GM23338 (cell line): ENCODE results near the gene GLMP. TPM values are rescaled to one million over a fixed set of nuclear protein-coding genes. Genes with fewer than 3 reads are reported as not detected.

Source experiments
- ATAC-seq: fragments of 200-7000 bp; cut with Tn5 transposase; 3 replicates; pipeline ENCODE4 v1.9.1; 2020
- DNase-seq: peaks from one replicate; pipeline ENCODE4 v3.0.0-alpha.2; 2015; ENCODE audit warnings: low spot score
- H2AFZ ChIP-seq: fragments of 200-600 bp; sonication (generic); 2 replicates; pipeline ENCODE4 v1.8.0; 2016; ENCODE audit warnings: antibody characterized with exemption, mild to moderate bottlenecking, moderate library complexity
- H3F3A ChIP-seq: fragments of 200-600 bp; sonication (generic); replicated peaks from 2 replicates; pipeline ENCODE4 v1.8.0; 2017; ENCODE audit warnings: antibody characterized with exemption, mixed run types, low read depth
- H3K27ac ChIP-seq: fragments of 200-600 bp; sonication (generic); 2 replicates; pipeline ENCODE4 v1.6.1; 2016; ENCODE audit warnings: low read depth
- H3K27me3 ChIP-seq: fragments of 200-600 bp; sonication (generic); 2 replicates; pipeline ENCODE4 v1.8.0; 2016; ENCODE audit warnings: mild to moderate bottlenecking, mixed run types, moderate library complexity; ENCODE audit not compliant: insufficient read depth
- H3K36me3 ChIP-seq: fragments of 200-600 bp; sonication (generic); 2 replicates; pipeline ENCODE4 v1.8.0; 2016; ENCODE audit warnings: mild to moderate bottlenecking; ENCODE audit not compliant: insufficient read depth
- H3K4me1 ChIP-seq: fragments of 200-600 bp; sonication (generic); 2 replicates; pipeline ENCODE4 v1.8.0; 2016; ENCODE audit warnings: mild to moderate bottlenecking, moderate library complexity; ENCODE audit not compliant: insufficient read depth
- H3K4me2 ChIP-seq: fragments of 200-600 bp; sonication (generic); 2 replicates; pipeline ENCODE4 v1.7.1; 2017; ENCODE audit warnings: mixed run types
- H3K4me3 ChIP-seq: fragments of 200-600 bp; sonication (generic); 2 replicates; pipeline ENCODE4 v1.6.1; 2016; ENCODE audit warnings: mixed run types
- H3K79me2 ChIP-seq: fragments of 200-600 bp; sonication (generic); replicated peaks from 2 replicates; pipeline ENCODE4 v1.8.0; 2017; ENCODE audit warnings: mild to moderate bottlenecking; ENCODE audit not compliant: insufficient read depth
- H3K9me2 ChIP-seq: fragments of 200-600 bp; sonication (generic); 2 replicates; pipeline ENCODE4 v1.8.0; 2017; ENCODE audit not compliant: insufficient read depth
- H4K20me1 ChIP-seq: fragments of 200-600 bp; sonication (generic); replicated peaks from 2 replicates; pipeline ENCODE4 v1.8.0; 2017; ENCODE audit warnings: mild to moderate bottlenecking; ENCODE audit not compliant: insufficient read depth
- H3K27ac Mint-ChIP-seq: 2 replicates; pipeline ENCODE4 v1.8.0; 2020; ENCODE audit warnings: inconsistent platforms, mild to moderate bottlenecking, moderate library complexity, mixed read lengths
- H3K27me3 Mint-ChIP-seq: 3 replicates; pipeline ENCODE4 v1.8.0; 2022; ENCODE audit warnings: low read depth, mild to moderate bottlenecking, moderate library complexity, mixed read lengths, inconsistent platforms; ENCODE audit not compliant: insufficient read depth, poor library complexity
- H3K36me3 Mint-ChIP-seq: 3 replicates; pipeline ENCODE4 v1.8.0; 2021; ENCODE audit warnings: low read depth, mild to moderate bottlenecking, inconsistent platforms, moderate library complexity, mixed read lengths
- H3K4me1 Mint-ChIP-seq: 3 replicates; pipeline ENCODE4 v1.8.0; 2020; ENCODE audit warnings: mild to moderate bottlenecking, inconsistent platforms, mixed read lengths
- H3K4me3 Mint-ChIP-seq: 3 replicates; pipeline ENCODE4 v1.8.0; 2021; ENCODE audit warnings: moderate library complexity, mild to moderate bottlenecking, inconsistent platforms, mixed read lengths
- H3K9me3 Mint-ChIP-seq: 3 replicates; pipeline ENCODE4 v1.8.0; 2020; ENCODE audit warnings: moderate library complexity, mild to moderate bottlenecking, inconsistent platforms, mixed read lengths
- EZH2 ChIP-seq: fragments of 200-600 bp; sonication (generic); IDR thresholded peaks from one replicate; pipeline ENCODE4 v1.8.0; 2017; ENCODE audit warnings: antibody characterized with exemption, mild to moderate bottlenecking, low read depth; ENCODE audit not compliant: unreplicated experiment
- EZH2phosphoT487 ChIP-seq: fragments of 200-600 bp; sonication (generic); IDR thresholded peaks from one replicate; pipeline ENCODE4 v1.8.1; 2018; ENCODE audit warnings: antibody characterized with exemption; ENCODE audit not compliant: unreplicated experiment
- JUNB ChIP-seq: IDR thresholded peaks from one replicate; pipeline ENCODE4 v1.6.1; 2016; ENCODE audit warnings: antibody characterized with exemption; ENCODE audit not compliant: unreplicated experiment
- NANOG ChIP-seq: IDR thresholded peaks from 2 replicates; pipeline ENCODE4 v1.6.1; 2016; ENCODE audit warnings: antibody characterized with exemption, borderline replicate concordance
- POLR2AphosphoS5 ChIP-seq: IDR thresholded peaks from 2 replicates; pipeline ENCODE4 v1.6.1; 2016; ENCODE audit warnings: antibody characterized with exemption, low read depth
- ZNF114 ChIP-seq: fragments of 250-450 bp; sonication (Bioruptor Pico); IDR thresholded peaks from 2 replicates; pipeline ENCODE4 v1.5.0; 2020; ENCODE audit warnings: mild to moderate bottlenecking, moderate library complexity
- ZNF331 ChIP-seq: fragments of 250-450 bp; sonication (Bioruptor Pico); IDR thresholded peaks from 2 replicates; pipeline ENCODE4 v1.5.0; 2020; ENCODE audit warnings: low read depth, mild to moderate bottlenecking, moderate library complexity
- polyA plus RNA-seq: library from polyadenylated mRNA; unstranded; fragments of >200 nt; fragmentation: Nextera tagmentation; extraction: Ambion mirVana; gene quantifications from 2 replicates; pipeline ENCODE4 v1.2.1, GENCODE V29; 2016
- total RNA-seq: library from RNA; depleted of rRNA; stranded (reverse); fragments of >200 nt; shearing (Covaris generic); gene quantifications from 2 replicates; pipeline ENCODE4 v1.2.3, GENCODE V29; 2014
- TF ChIP-seq, protein P1 (sequence below), 2 experiments: fragments of 200-600 bp in 1 of 2; sonication (generic) in 1 of 2; conservative IDR thresholded peaks; 2 replicates each; pipeline versions ENCODE4 v1.5.1 to v1.6.1; 2016 to 2017; ENCODE audit warnings: antibody characterized with exemption in 2 of 2, low read depth in 2 of 2, mild to moderate bottlenecking in 2 of 2, moderate library complexity in 1 of 2
- TF ChIP-seq, protein P2 (sequence below): IDR thresholded peaks from 2 replicates; pipeline ENCODE4 v1.6.1; 2016; ENCODE audit warnings: antibody characterized with exemption

The GLMP gene
- total and polyA plus RNA-seq, 2 experiments from 2014 or later: 33.6 to 41.9 TPM

DNA sequence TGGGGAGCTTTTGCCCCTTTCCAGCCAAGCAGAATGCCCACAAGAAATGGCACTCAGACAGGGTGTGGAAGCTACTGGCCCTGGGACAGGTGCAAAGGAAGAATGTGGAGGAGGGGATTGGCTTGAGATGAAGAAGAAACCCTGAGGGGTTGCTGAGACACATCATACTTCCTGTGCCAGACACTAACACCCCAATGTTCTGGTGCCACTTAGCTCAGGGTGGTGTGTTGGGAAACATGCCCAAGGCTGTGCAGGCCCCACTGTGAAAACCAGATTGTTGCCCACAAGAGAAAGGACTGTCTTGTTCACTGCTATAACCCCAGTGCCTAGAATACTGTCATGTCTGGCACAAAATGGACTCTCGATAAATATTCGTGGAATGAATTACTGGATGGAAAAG is 37.8 kb downstream of the GLMP start:
- Histone ChIP-seq H3K9me2 (no peaks in the 10 kb centered on the region), H3K4me1 (no peaks in the 10 kb centered on the region), H3K27ac (no peak overlapping the region), H3K27me3 (no peaks in the 10 kb centered on the region), H4K20me1 (peaks cover 3% of the 10 kb centered on the region; the same call in 1 of the 2 replicates), H3F3A (peaks cover 3% of the 10 kb centered on the region; the same call in 1 of the 2 replicates), H3K4me3 (no peak overlapping the region), H2AFZ (no peak overlapping the region), H3K79me2 (no peaks in the 10 kb centered on the region), H3K36me3 (peaks cover 57% of the 10 kb centered on the region), H3K4me2 (no peak overlapping the region)
- Mint-ChIP-seq H3K4me1 (no peaks in the 10 kb centered on the region), H3K9me3 (no peaks in the 10 kb centered on the region), H3K27me3 (peaks cover 7% of the 10 kb centered on the region), H3K36me3 (peaks cover 77% of the 10 kb centered on the region), H3K4me3 (no peak overlapping the region), H3K27ac (no peak overlapping the region)
- no peak for TF ChIP-seq JUNB
- no peak for TF ChIP-seq POLR2AphosphoS5
- no peak for TF ChIP-seq NANOG
- TF ChIP-seq, protein P1, sequence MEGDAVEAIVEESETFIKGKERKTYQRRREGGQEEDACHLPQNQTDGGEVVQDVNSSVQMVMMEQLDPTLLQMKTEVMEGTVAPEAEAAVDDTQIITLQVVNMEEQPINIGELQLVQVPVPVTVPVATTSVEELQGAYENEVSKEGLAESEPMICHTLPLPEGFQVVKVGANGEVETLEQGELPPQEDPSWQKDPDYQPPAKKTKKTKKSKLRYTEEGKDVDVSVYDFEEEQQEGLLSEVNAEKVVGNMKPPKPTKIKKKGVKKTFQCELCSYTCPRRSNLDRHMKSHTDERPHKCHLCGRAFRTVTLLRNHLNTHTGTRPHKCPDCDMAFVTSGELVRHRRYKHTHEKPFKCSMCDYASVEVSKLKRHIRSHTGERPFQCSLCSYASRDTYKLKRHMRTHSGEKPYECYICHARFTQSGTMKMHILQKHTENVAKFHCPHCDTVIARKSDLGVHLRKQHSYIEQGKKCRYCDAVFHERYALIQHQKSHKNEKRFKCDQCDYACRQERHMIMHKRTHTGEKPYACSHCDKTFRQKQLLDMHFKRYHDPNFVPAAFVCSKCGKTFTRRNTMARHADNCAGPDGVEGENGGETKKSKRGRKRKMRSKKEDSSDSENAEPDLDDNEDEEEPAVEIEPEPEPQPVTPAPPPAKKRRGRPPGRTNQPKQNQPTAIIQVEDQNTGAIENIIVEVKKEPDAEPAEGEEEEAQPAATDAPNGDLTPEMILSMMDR (conservative IDR thresholded peaks at IDR 0.05; ENCODE audit: low read depth in 2 of 2): no peak
- TF ChIP-seq, protein P2, sequence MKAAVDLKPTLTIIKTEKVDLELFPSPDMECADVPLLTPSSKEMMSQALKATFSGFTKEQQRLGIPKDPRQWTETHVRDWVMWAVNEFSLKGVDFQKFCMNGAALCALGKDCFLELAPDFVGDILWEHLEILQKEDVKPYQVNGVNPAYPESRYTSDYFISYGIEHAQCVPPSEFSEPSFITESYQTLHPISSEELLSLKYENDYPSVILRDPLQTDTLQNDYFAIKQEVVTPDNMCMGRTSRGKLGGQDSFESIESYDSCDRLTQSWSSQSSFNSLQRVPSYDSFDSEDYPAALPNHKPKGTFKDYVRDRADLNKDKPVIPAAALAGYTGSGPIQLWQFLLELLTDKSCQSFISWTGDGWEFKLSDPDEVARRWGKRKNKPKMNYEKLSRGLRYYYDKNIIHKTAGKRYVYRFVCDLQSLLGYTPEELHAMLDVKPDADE: no peak
- TF ChIP-seq ZNF114 (CRISPR knock-in tag): no peak
- no peak for TF ChIP-seq EZH2phosphoT487
- ATAC-seq: no peak
- no peak for DNase-seq

DNA sequence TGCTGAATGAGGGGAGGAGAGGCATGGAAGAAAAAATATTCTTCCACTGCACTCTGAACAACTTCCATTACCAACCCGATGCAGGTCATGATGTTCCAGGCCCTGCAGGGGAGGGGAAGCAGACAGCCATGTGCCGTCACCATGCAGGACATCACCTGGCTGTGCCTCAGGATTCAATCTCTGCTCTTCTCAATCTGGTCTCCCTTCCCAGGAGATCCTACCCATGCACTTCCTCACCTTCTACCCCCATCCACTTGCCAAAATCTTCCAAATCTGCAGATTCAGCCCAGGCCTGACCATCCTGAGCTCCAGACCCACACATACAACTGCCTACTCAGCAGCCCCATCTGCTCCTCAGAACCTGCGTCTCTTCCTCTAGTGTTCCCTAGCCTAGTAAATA is 41.8 kb downstream of the GLMP start:
- Histone ChIP-seq H3K4me3 (no peak overlapping the region), H3K27me3 (no peaks in the 10 kb centered on the region), H3K9me2 (no peaks in the 10 kb centered on the region), H3K4me1 (peaks cover 5% of the 10 kb centered on the region; the same call in 1 of the 2 replicates), H3F3A (no peaks in the 10 kb centered on the region; the same call in 1 of the 2 replicates), H4K20me1 (no peaks in the 10 kb centered on the region), H2AFZ (no peak overlapping the region), H3K79me2 (no peaks in the 10 kb centered on the region), H3K4me2 (no peak overlapping the region), H3K27ac (no peak overlapping the region), H3K36me3 (peaks cover 36% of the 10 kb centered on the region)
- peaks cover 14% of the 10 kb centered on the region for H3K27me3 Mint-ChIP-seq
- no peak for ATAC-seq
- no peak overlapping the region for H3K27ac Mint-ChIP-seq
- no peak overlapping the region for H3K4me3 Mint-ChIP-seq
- no peaks in the 10 kb centered on the region for H3K9me3 Mint-ChIP-seq
- peaks cover 78% of the 10 kb centered on the region for H3K36me3 Mint-ChIP-seq
- peaks cover 9% of the 10 kb centered on the region; the same call in 2 of the 3 replicates for H3K4me1 Mint-ChIP-seq
- no peak for TF ChIP-seq EZH2
- DNase-seq: no peak

DNA sequence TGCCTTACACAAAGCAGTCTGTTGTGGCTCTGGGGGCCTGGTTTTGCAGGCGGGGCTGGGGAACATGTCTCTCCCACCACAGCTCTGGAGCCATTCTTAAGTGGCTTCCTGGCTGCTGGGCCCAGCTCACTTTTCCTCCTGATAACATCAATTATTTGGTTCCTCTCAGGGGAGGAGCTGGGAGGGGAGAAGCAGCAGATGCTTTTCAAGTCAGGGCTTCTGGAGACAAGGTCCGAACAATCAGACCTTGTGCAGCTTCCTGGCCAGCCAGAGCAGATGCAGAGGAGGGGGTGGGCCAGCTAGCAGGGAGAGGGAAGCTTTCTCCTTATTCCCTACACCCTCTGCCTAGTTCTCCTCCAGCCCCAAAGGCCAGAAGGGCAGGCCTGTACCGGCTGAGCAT is 44.0 kb downstream of the GLMP start:
- Histone ChIP-seq H3K4me1 (peaks cover 15% of the 10 kb centered on the region), H3K27ac (no peak overlapping the region), H4K20me1 (no peaks in the 10 kb centered on the region), H3K27me3 (no peaks in the 10 kb centered on the region), H3K9me2 (no peaks in the 10 kb centered on the region), H3K36me3 (peaks cover 23% of the 10 kb centered on the region), H3K79me2 (no peaks in the 10 kb centered on the region), H2AFZ (no peak overlapping the region), H3K4me2 (no peak overlapping the region), H3K4me3 (no peak overlapping the region), H3F3A (peaks cover 8% of the 10 kb centered on the region)
- no peaks in the 10 kb centered on the region for H3K9me3 Mint-ChIP-seq
- peaks cover 16% of the 10 kb centered on the region for H3K27me3 Mint-ChIP-seq
- TF ChIP-seq ZNF331 (no peak), POLR2AphosphoS5 (no peak)
- DNase-seq (no peak), ATAC-seq (no peak)
- H3K4me3 Mint-ChIP-seq: no peak overlapping the region
- H3K4me1 Mint-ChIP-seq: peaks cover 17% of the 10 kb centered on the region
- H3K36me3 Mint-ChIP-seq: peaks cover 58% of the 10 kb centered on the region
- H3K27ac Mint-ChIP-seq: no peak overlapping the region
